Measurements from ENCODE around the gene APBA2. TPM values are rescaled to one million over a fixed set of nuclear protein-coding genes. Genes with fewer than 3 reads are reported as not detected.

APBA2 gene
- total RNA-seq, 4 donors from 2014 or later: 5.4 to 15.3 (median 10.4) TPM

- WGBS: 91% methylated on average over 16 of the region's 16 CpGs
- Histone ChIP-seq H3K9me3 (no peaks in the 10 kb centered on the region), H3K4me3 (no peak overlapping the region), H3K27me3 (no peaks in the 10 kb centered on the region), H3K27ac (replicated peaks in 1 of 4) (no peak overlapping the region), H3K4me1 (no peaks in the 10 kb centered on the region), H3K36me3 (no peaks in the 10 kb centered on the region)
- TF ChIP-seq EP300 (IDR thresholded peaks at IDR 0.05) (no peak), CTCF (IDR thresholded peaks at IDR 0.05) (no peak), POLR2A (IDR thresholded peaks at IDR 0.05; ENCODE audit: low read depth) (no peak), POLR2AphosphoS5 (IDR thresholded peaks at IDR 0.05) (no peak)
- intact Hi-C loops (cut with DNase I): no loop called here
- no peak for DNase-seq (ENCODE audit: extremely low spot score)
Measured at GRCh38 chr15:29059871-29060640, 174.3 kb downstream of the APBA2 start.

DNA sequence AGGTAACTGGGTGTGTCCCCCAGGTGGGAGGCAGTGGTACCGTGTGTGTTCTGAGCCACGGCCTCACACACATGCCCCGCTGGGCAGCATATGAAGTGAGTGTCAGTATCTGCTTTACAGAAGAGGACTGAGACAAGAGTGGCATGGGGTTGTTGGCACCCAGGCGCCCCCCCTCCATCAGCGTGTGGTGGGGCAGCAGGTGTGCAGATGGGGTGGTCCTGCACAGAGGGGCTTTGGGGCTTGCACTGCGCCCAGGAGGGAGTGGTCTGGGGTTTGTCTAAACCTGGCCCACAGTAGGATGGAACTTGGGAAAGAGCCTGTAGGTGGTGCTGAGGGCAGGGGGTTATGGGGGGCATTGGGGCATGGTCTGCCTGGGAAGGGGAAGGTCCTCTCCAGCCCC lies 176.0 kb downstream of the APBA2 start:
- DNase-seq (ENCODE audit: extremely low spot score): no peak
- intact Hi-C loops (cut with DNase I): no loop called here
- Histone ChIP-seq H3K27me3 (no peaks in the 10 kb centered on the region), H3K4me3 (no peak overlapping the region), H3K9me3 (no peaks in the 10 kb centered on the region), H3K4me1 (no peaks in the 10 kb centered on the region), H3K27ac (replicated peaks in 1 of 4) (no peak overlapping the region), H3K36me3 (no peaks in the 10 kb centered on the region)
- TF ChIP-seq POLR2A (IDR thresholded peaks at IDR 0.05; ENCODE audit: low read depth) (no peak), EP300 (IDR thresholded peaks at IDR 0.05) (no peak), CTCF (IDR thresholded peaks at IDR 0.05) (no peak), POLR2AphosphoS5 (IDR thresholded peaks at IDR 0.05) (no peak)
- WGBS: 94% methylated on average over 6 of the region's 6 CpGs

GRCh38 chr15:29062179-29062591 lies 176.4 kb downstream of the APBA2 start:
- H3K27me3 ChIP-seq: no peaks in the 10 kb centered on the region
- H3K27ac ChIP-seq (replicated peaks in 1 of 4): no peak overlapping the region
- TF ChIP-seq POLR2AphosphoS5 (IDR thresholded peaks at IDR 0.05): no peak
- no peak for TF ChIP-seq CTCF (IDR thresholded peaks at IDR 0.05)
- TF ChIP-seq POLR2A (IDR thresholded peaks at IDR 0.05; ENCODE audit: low read depth): no peak
- TF ChIP-seq EP300 (IDR thresholded peaks at IDR 0.05): no peak
- whole genome bisulfite sequencing: 78% methylated on average over 10 of the region's 10 CpGs
- no peak for DNase-seq (ENCODE audit: extremely low spot score)
- intact Hi-C loops (cut with DNase I): no loop called here
- no peaks in the 10 kb centered on the region for H3K36me3 ChIP-seq
- no peaks in the 10 kb centered on the region for H3K4me1 ChIP-seq
- no peaks in the 10 kb centered on the region for H3K9me3 ChIP-seq
- H3K4me3 ChIP-seq: no peak overlapping the region

DNA sequence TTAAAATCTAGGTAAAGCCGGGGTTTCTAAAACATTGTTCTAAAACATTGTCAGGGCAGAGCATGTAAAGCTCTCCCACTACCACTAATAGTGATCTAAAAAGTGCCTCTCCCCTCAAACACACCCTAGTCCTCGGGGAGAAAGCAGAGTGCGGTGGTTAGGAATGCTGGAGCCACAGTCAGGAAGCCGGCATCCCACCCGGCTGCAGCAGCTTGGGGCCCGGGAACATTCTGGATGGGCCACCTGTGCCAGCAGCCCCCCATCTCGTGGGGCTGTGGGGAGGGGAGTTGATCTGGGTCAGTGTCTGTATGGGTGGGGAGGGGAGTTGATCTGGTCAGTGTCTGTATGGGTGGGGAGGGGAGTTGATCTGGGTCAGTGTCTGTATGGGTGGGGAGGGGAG lies 176.9 kb downstream of the APBA2 start:
- DNase-seq (ENCODE audit: extremely low spot score): no peak
- H3K27ac ChIP-seq (replicated peaks in 1 of 4): no peak overlapping the region
- 91% methylated on average over 6 of the region's 7 CpGs for WGBS

More for the DNA sequence above, 176.9 kb downstream of the APBA2 start:
- Histone ChIP-seq H3K36me3 (no peaks in the 10 kb centered on the region), H3K4me1 (no peaks in the 10 kb centered on the region), H3K27me3 (no peaks in the 10 kb centered on the region), H3K4me3 (no peak overlapping the region), H3K9me3 (no peaks in the 10 kb centered on the region)
- intact Hi-C loops (cut with DNase I): no loop called here
- TF ChIP-seq POLR2AphosphoS5 (IDR thresholded peaks at IDR 0.05): no peak
- no peak for TF ChIP-seq POLR2A (IDR thresholded peaks at IDR 0.05; ENCODE audit: low read depth)
- TF ChIP-seq EP300 (IDR thresholded peaks at IDR 0.05): no peak
- no peak for TF ChIP-seq CTCF (IDR thresholded peaks at IDR 0.05)
